Upper lobe of left lung (tissue), 6 donors: Measurements from ENCODE around the gene CKMT1A. TPM values are rescaled to one million over a fixed set of nuclear protein-coding genes. Genes with fewer than 3 reads are reported as not detected.
"Not testable (repeated sequence)": the region's sequence is repeated elsewhere in the genome, so short reads cannot be mapped to it uniquely, and the experiment has no call there.

Experiments used
- ATAC-seq, 2 donors: fragments of 200-7000 bp; cut with Tn5 transposase; one replicate each; pipeline ENCODE4 v1.9.1; 2022; ENCODE audit warnings: mild to moderate bottlenecking in 2 of 2, moderate library complexity in 2 of 2; ENCODE audit not compliant: low FRiP score in 2 of 2
- DNase-seq, 2 donors: peaks; one replicate each; pipeline ENCODE4 v3.0.0-alpha.2; 2019 to 2020
- H3K27ac ChIP-seq, 4 donors: fragments of 200-600 bp; sonication (generic); one replicate each; pipeline ENCODE4 v1.5.1; 2016 to 2019
- H3K27me3 ChIP-seq, 4 donors: fragments of 200-600 bp; sonication (generic); one replicate each; pipeline ENCODE4 v1.5.1; 2017 to 2019
- H3K36me3 ChIP-seq, 4 donors: fragments of 200-600 bp; sonication (generic); one replicate each; pipeline ENCODE4 v1.5.1; 2016 to 2019
- H3K4me1 ChIP-seq, 4 donors: fragments of 200-600 bp; sonication (generic); one replicate each; pipeline ENCODE4 v1.5.1; 2018 to 2019
- H3K4me3 ChIP-seq, 4 donors: fragments of 200-600 bp; sonication (generic); one replicate each; pipeline ENCODE4 v1.5.1; 2017 to 2019; ENCODE audit warnings: mild to moderate bottlenecking in 2 of 4, moderate library complexity in 1 of 4
- H3K9me3 ChIP-seq, 4 donors: fragments of 200-600 bp; sonication (generic); one replicate each; pipeline ENCODE4 v1.5.1; 2018 to 2019
- EP300 ChIP-seq, 4 donors: sonication (generic); formaldehyde crosslinking; IDR thresholded peaks; one replicate each; pipeline ENCODE4 v1.5.1; 2017; ENCODE audit warnings: antibody characterized with exemption in 4 of 4, control low read depth in 2 of 4
- POLR2A ChIP-seq, 4 donors: fragments of 450-650 bp; IDR thresholded peaks; one replicate each; pipeline ENCODE4 v1.5.1; 2016 to 2017; ENCODE audit warnings: antibody characterized with exemption in 4 of 4, mild to moderate bottlenecking in 2 of 4
- POLR2AphosphoS5 ChIP-seq, 2 donors: sonication (generic); formaldehyde crosslinking; IDR thresholded peaks; one replicate each; pipeline ENCODE4 v1.5.1; 2017; ENCODE audit warnings: antibody characterized with exemption in 2 of 2
- WGBS, 2 donors: methylation state at CpG; one replicate each; pipeline ENCODE4 v1.1.5; 2017 to 2018; 5-methylcytosine and 5-hydroxymethylcytosine counted together
- small RNA-seq, 4 donors: library from RNA; depleted of rRNA; stranded (forward); fragments of <200 nt; gene quantifications; one replicate each; pipeline ENCODE3, GENCODE V24; 2016
- total RNA-seq, 6 donors: library from RNA; depleted of rRNA in 4 of 6; stranded (reverse); fragments of >200 nt in 4 of 6; gene quantifications; one replicate each; pipeline versions ENCODE4 v1.1.0 to v1.2.1, GENCODE V29; 2016 to 2021
- TF ChIP-seq, protein P1 (sequence below), 6 experiments: fragments of 450-650 bp in 4 of 6; fragments of 200-600 bp in 2 of 6; sonication (generic) in 2 of 6; IDR thresholded peaks; one replicate each; pipeline ENCODE4 v1.5.1; 2016 to 2019; ENCODE audit warnings: antibody characterized with exemption in 6 of 6
- donor health status: DM: no; HTN: no; CAD: no; lungs with moderate emphysema.
- donor health status: DM: no; HTN: yes; CAD: no; lungs with severe emphysema.

CKMT1A gene
- total RNA-seq, 6 donors from 2014 or later, result 1.3 to 4.6 (median 2.6) TPM; not detected in 1

DNA sequence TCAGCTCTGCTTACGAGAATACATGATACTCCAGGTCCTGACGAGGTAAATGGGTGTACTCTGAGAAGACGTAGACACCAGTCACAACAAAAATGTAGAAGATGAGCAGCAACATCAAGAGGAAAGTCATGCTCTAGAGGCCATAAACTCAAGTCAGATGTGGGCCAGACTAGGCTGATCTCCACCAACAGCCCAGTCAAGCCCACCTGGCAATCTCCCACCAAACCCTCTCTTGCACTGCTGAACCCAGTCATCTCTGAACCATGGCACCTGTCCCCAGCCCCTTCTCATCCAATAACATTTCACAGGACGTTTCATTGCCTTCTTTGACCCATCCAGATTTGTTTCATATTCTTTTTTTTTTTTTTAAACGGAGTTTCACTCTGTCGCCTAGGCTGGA, 41.8 kb downstream of the CKMT1A start:
- no peaks in the 10 kb centered on the region for H3K27me3 ChIP-seq
- no peaks in the 10 kb centered on the region for H3K4me1 ChIP-seq
- ATAC-seq (no peak), DNase-seq (no peak)
- no peaks in the 10 kb centered on the region for H3K9me3 ChIP-seq
- no peak overlapping the region for H3K4me3 ChIP-seq
- 76 to 84% methylated on average over 6 of the region's 6 CpGs for WGBS, 2 donors
- no peaks in the 10 kb centered on the region for H3K36me3 ChIP-seq
- no peak overlapping the region for H3K27ac ChIP-seq
- no peak for TF ChIP-seq EP300 (IDR thresholded peaks at IDR 0.05)
- TF ChIP-seq, protein P1, sequence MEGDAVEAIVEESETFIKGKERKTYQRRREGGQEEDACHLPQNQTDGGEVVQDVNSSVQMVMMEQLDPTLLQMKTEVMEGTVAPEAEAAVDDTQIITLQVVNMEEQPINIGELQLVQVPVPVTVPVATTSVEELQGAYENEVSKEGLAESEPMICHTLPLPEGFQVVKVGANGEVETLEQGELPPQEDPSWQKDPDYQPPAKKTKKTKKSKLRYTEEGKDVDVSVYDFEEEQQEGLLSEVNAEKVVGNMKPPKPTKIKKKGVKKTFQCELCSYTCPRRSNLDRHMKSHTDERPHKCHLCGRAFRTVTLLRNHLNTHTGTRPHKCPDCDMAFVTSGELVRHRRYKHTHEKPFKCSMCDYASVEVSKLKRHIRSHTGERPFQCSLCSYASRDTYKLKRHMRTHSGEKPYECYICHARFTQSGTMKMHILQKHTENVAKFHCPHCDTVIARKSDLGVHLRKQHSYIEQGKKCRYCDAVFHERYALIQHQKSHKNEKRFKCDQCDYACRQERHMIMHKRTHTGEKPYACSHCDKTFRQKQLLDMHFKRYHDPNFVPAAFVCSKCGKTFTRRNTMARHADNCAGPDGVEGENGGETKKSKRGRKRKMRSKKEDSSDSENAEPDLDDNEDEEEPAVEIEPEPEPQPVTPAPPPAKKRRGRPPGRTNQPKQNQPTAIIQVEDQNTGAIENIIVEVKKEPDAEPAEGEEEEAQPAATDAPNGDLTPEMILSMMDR (IDR thresholded peaks at IDR 0.05), result no peak
- no peak for TF ChIP-seq POLR2AphosphoS5 (IDR thresholded peaks at IDR 0.05)
- no peak for TF ChIP-seq POLR2A (IDR thresholded peaks at IDR 0.05)

DNA sequence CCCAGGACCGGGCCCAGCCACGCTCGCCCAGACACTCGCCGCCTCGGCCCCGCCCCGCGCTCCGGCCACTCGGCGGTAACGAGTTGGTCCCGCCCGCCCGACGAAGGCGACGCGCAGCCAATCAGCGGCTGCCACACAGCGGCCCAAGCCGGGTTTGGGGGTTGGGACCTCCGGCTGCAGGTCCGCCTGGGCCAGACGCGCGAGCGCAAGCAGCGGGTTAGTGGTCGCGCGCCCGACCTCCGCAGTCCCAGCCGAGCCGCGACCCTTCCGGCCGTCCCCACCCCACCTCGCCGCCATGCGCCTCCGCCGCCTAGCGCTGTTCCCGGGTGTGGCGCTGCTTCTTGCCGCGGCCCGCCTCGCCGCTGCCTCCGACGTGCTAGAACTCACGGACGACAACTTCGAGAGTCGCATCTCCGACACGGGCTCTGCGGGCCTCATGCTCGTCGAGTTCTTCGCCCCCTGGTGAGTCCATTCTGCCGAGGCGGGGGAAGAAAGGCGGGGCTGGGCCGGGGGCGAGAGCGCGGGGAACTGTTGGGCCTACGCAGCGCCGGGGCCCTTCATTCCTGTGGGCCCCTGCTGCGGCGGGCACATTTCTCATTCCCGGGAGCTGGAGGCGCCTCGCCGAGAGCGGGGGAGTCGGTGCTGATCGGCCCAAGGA, 52.7 kb downstream of the CKMT1A start, which contains the start of gene PDIA3:
TSS of gene PDIA3 (plus strand) at position 194 of the 658 bp plus-strand sequence. CDS start at position 296, 102 bp downstream.
- H3K4me3 ChIP-seq, result peak within 1 kb of the TSS; percentile 70 to 95 (median 77)
- ATAC-seq (peak; percentile 96 to 99), DNase-seq (peak; percentile 95 to 99)
- H3K27me3 ChIP-seq, H3K36me3 ChIP-seq, H3K9me3 ChIP-seq: not testable (repeated sequence)
- 0% methylated on average over 18 to 27 of the region's 84 CpGs for WGBS, 2 donors
- peak; percentile 97 to 98 for TF ChIP-seq POLR2AphosphoS5 (IDR thresholded peaks at IDR 0.05)
- peak; percentile 58 to 98 (median 98) for TF ChIP-seq POLR2A (IDR thresholded peaks at IDR 0.05)
- TF ChIP-seq, protein P1 (IDR thresholded peaks at IDR 0.05), result peak in 4 of 6 experiments; percentile 31 to 76 (median 51)
- peak within 1 kb of the TSS; percentile 94 to 99 (median 96) for H3K27ac ChIP-seq
- peaks cover 35 to 45% (median 41%) of the 10 kb centered on the region in 4 donors for H3K4me1 ChIP-seq

DNA sequence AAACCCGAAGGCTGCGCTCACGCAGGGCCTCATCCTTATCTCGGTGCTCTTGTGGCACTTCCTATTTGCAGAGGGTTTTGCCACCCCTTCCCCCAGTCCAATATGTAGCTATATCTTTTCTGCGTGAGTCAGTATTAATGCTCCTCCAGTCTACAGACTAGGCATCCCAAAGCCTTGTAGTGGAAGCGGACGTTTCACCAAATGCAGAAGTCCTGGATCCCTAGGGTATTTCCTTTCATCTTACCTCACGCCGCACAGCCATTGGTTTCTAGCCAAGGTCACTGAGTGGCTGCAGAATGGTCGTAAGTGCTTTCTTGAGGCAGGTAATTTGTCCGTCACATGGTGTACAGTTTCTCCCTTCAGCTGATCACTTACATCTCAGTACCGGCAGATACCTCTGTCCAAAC, 53.2 kb downstream of the CKMT1A start:
- 1% methylated on average over 12 of the region's 12 CpGs for WGBS, 2 donors

DNA sequence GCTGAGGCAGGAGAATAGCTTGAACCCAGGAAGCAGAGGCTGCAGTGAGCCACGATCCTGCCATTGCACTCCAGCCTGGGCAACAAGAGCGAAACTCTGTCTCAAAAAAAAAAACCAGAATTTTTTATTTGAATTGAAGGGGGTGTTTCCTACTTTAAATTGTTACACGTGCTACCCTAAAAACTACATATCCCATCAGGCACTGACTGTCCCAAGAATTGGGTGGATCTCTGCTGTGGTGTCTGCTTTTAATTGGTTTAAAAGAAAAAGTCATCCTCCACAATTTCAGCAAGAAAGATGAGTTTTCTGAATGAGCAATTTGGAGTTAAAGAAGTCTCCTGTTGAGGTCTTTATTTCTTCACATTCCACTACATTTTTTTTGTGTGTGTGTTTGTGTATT, 54.7 kb downstream of the CKMT1A start:
- H3K9me3 ChIP-seq, result no peaks in the 10 kb centered on the region
- peak overlapping the region in 2 of 4 donors; percentile 19 to 69 for H3K27ac ChIP-seq
- WGBS, 2 donors, result 53 to 59% methylated on average over 3 of the region's 3 CpGs
- TF ChIP-seq POLR2A (IDR thresholded peaks at IDR 0.05) (no peak), EP300 (IDR thresholded peaks at IDR 0.05) (no peak)
- peaks cover 0 to 16% (median under 1%) of the 10 kb centered on the region in 4 donors for H3K36me3 ChIP-seq
- peak overlapping the region in 3 of 4 donors; percentile 71 to 95 (median 83) for H3K4me3 ChIP-seq
- ATAC-seq, result no peak
- peaks cover 43 to 57% (median 49%) of the 10 kb centered on the region in 4 donors for H3K4me1 ChIP-seq
- no peak for DNase-seq
- H3K27me3 ChIP-seq, result no peaks in the 10 kb centered on the region

More for the DNA sequence above, 53.2 kb downstream of the CKMT1A start:
- Histone ChIP-seq H3K4me1 (peaks cover 41 to 50% (median 45%) of the 10 kb centered on the region in 4 donors), H3K27ac (peak overlapping the region; percentile 94 to 99 (median 96)), H3K4me3 (peak overlapping the region; percentile 70 to 95 (median 77))
- ATAC-seq, result peak; percentile 56 to 76
- H3K27me3 ChIP-seq, H3K9me3 ChIP-seq, H3K36me3 ChIP-seq: not testable (repeated sequence)
- peak in 1 of 2 donors; percentile 52 for DNase-seq

Small RNA genes within 50 kb of the gene (small RNA-seq; reads per million reads assigned to genes)
- gene PDIA3P2 (0 reads per million in 4 donors), gene RNU6-353P (0 reads per million in 4 donors), gene RNU6-354P (0 reads per million in 4 donors)

Other genes with a start within 250 kb of the CKMT1A start
- gene TP53BP1, start 200.7 kb upstream of the CKMT1A start, total RNA-seq, result 100 to 1,000 TPM in 1 of 6 donors, 10 to 100 TPM in 5; 19.3 to 122 (median 28.7) TPM
- 1 to 10 TPM; 2.9 to 9.8 (median 6.1) TPM for gene MAP1A, start 176.3 kb upstream of the CKMT1A start, total RNA-seq
- 10 to 100 TPM in 5 of 6 donors, 1 to 10 TPM in 1; 7.1 to 71.2 (median 30.1) TPM for gene PPIP5K1, start 103.7 kb upstream of the CKMT1A start, total RNA-seq
- gene CKMT1B, start 99.8 kb upstream of the CKMT1A start, total RNA-seq, result 1 to 10 TPM in 3 of 6 donors, under 1 TPM in 3; 0.30 to 10.0 (median 2.3) TPM
- gene STRC, start 75.1 kb upstream of the CKMT1A start, total RNA-seq, result 1 to 10 TPM in 2 of 6 donors, under 1 TPM in 2, not detected in 2; 0.07 to 4.2 (median 1.0) TPM
- 10 to 100 TPM in 1 of 6 donors, 1 to 10 TPM in 4, under 1 TPM in 1; 0.91 to 15.7 (median 2.5) TPM for gene CATSPER2, start 45.0 kb upstream of the CKMT1A start, total RNA-seq
- 100 to 1,000 TPM in 4 of 6 donors, 10 to 100 TPM in 2; 18.9 to 450 (median 161) TPM for gene PDIA3, start 52.6 kb downstream of the CKMT1A start, total RNA-seq
- gene ELL3, start 83.1 kb downstream of the CKMT1A start, total RNA-seq, result 1 to 10 TPM; 1.7 to 8.4 (median 4.3) TPM
- 1,000 to 10,000 TPM in 1 of 6 donors, 100 to 1,000 TPM in 5; 285 to 1,034 (median 752) TPM for gene SERF2, start 98.5 kb downstream of the CKMT1A start, total RNA-seq
- under 1 TPM in 1 of 6 donors, not detected in 5; 0.34 TPM for gene SERINC4, start 106.4 kb downstream of the CKMT1A start, total RNA-seq
- gene HYPK, start 106.7 kb downstream of the CKMT1A start, total RNA-seq, result 10 to 100 TPM in 5 of 6 donors, 1 to 10 TPM in 1; 6.5 to 41.9 (median 14.1) TPM
- gene MFAP1, start 130.8 kb downstream of the CKMT1A start, total RNA-seq, result 10 to 100 TPM in 5 of 6 donors, 1 to 10 TPM in 1; 7.4 to 20.0 (median 17.5) TPM
- gene WDR76, start 133.1 kb downstream of the CKMT1A start, total RNA-seq, result 10 to 100 TPM in 1 of 6 donors, 1 to 10 TPM in 4, under 1 TPM in 1; 0.89 to 10.1 (median 3.4) TPM